Caco-2 (cell line): ENCODE results near the gene DYNLT2. TPM values are rescaled to one million over a fixed set of nuclear protein-coding genes. Genes with fewer than 3 reads are reported as not detected.

Source experiments
- BruUV-seq: library from RNA; stranded (reverse); fragments of 400-500 nt; replicated peaks from 2 replicates; lab custom pipeline; 2021; lab: Mats Ljungman, UMichigan
- CTCF ChIA-PET: fragments of 300-600 bp; sonication (Branson Sonifier 250); formaldehyde crosslinking; loops from one replicate; lab custom pipeline; 2022; ENCODE audit warnings: antibody characterized with exemption; lab: Charles Lee
- POLR2A ChIA-PET: fragments of 300-600 bp; sonication (Branson Sonifier 250); formaldehyde crosslinking; loops from one replicate; lab custom pipeline; 2022; ENCODE audit warnings: antibody characterized with exemption; lab: Charles Lee
- DNase-seq, 2 experiments: peaks; one replicate each; pipeline versions ENCODE4 v3.0.0 to v3.0.0-alpha.2; 2020 to 2022
- H3K27me3 ChIP-seq: replicated peaks from 2 replicates; pipeline ENCODE4 v1.6.0; 2011; ENCODE audit warnings: low read length; ENCODE audit not compliant: control insufficient read depth, insufficient read depth
- H3K36me3 ChIP-seq: 2 replicates; pipeline ENCODE4 v1.5.1; 2011; ENCODE audit warnings: low read length; ENCODE audit not compliant: control insufficient read depth, insufficient read depth
- H3K4me1 ChIP-seq: fragments of 250-450 bp; sonication (Bioruptor Pico); 2 replicates; pipeline ENCODE4 v1.5.1; 2020; ENCODE audit warnings: mild to moderate bottlenecking
- H3K4me3 ChIP-seq: 2 replicates; pipeline ENCODE4 v1.5.1; 2011; ENCODE audit warnings: low read depth, mild to moderate bottlenecking, control low read depth, low read length
- H3K9me3 ChIP-seq: fragments of 250-450 bp; sonication (Bioruptor Pico); 2 replicates; pipeline ENCODE4 v1.5.1; 2020; ENCODE audit warnings: mild to moderate bottlenecking, moderate library complexity
- H3K27ac Mint-ChIP-seq: one replicate; pipeline ENCODE4 v1.8.0; 2022; ENCODE audit warnings: mixed read lengths; ENCODE audit not compliant: unreplicated experiment
- H3K27me3 Mint-ChIP-seq: one replicate; pipeline ENCODE4 v1.8.0; 2022; ENCODE audit warnings: mixed read lengths; ENCODE audit not compliant: insufficient read depth, unreplicated experiment
- H3K36me3 Mint-ChIP-seq: one replicate; pipeline ENCODE4 v1.8.0; 2022; ENCODE audit warnings: mild to moderate bottlenecking, mixed read lengths; ENCODE audit not compliant: insufficient read depth, unreplicated experiment
- H3K4me1 Mint-ChIP-seq: one replicate; pipeline ENCODE4 v1.8.0; 2022; ENCODE audit warnings: low read depth, mixed read lengths; ENCODE audit not compliant: unreplicated experiment
- H3K4me3 Mint-ChIP-seq: one replicate; pipeline ENCODE4 v1.8.0; 2022; ENCODE audit warnings: mild to moderate bottlenecking, moderate library complexity, mixed read lengths; ENCODE audit not compliant: unreplicated experiment
- H3K9me3 Mint-ChIP-seq: one replicate; pipeline ENCODE4 v1.8.0; 2022; ENCODE audit warnings: mixed read lengths; ENCODE audit not compliant: unreplicated experiment
- CTCF ChIP-seq, 2 experiments: fragments of 200-600 bp in 1 of 2; IDR thresholded peaks; 1 replicate in 1 of 2; 2 replicates in 1 of 2; pipeline versions ENCODE4 v1.5.1 to v1.8.0; 2011 to 2022; ENCODE audit warnings: antibody characterized with exemption in 1 of 2, control low read depth in 1 of 2, inconsistent platforms in 1 of 2, low read depth in 1 of 2, low read length in 1 of 2, mild to moderate bottlenecking in 1 of 2, moderate library complexity in 1 of 2; ENCODE audit not compliant: insufficient read depth in 1 of 2, severe bottlenecking in 1 of 2, unreplicated experiment in 1 of 2
- intact Hi-C: fragments of 100-400 bp; cut with micrococcal nuclease; formaldehyde crosslinking; loops from one replicate; pipeline ENCODE4 v1.10.0; 2022; ENCODE audit not compliant: unreplicated experiment
- total RNA-seq: library from RNA; stranded (reverse); gene quantifications from 2 replicates; pipeline ENCODE4 v1.2.3, GENCODE V29; 2022

The DYNLT2 gene
- total RNA-seq, 1 experiment from 2014 or later: 2.4 TPM

- H3K36me3 ChIP-seq: peaks cover 1% of the 10 kb centered on the region; the same call in 1 of the 2 replicates
- no peak overlapping the region for H3K27ac Mint-ChIP-seq
- DNase-seq: no peak
- intact Hi-C loops: no loop called here
- no peak for TF ChIP-seq CTCF (IDR thresholded peaks at IDR 0.05; ENCODE audit: insufficient read depth in 1 of 2, low read depth in 1 of 2, low read length in 1 of 2, severe bottlenecking in 1 of 2, unreplicated experiment in 1 of 2)
- no peak overlapping the region for H3K4me3 Mint-ChIP-seq
- peaks cover 5% of the 10 kb centered on the region for H3K4me1 Mint-ChIP-seq
- peaks cover 6% of the 10 kb centered on the region for H3K36me3 Mint-ChIP-seq
- ChIA-PET POLR2A (no interaction called here), CTCF (no interaction called here)
- H3K27me3 ChIP-seq: no peaks in the 10 kb centered on the region
- H3K27me3 Mint-ChIP-seq: no peaks in the 10 kb centered on the region
- H3K4me3 ChIP-seq: no peak overlapping the region
- no peaks in the 10 kb centered on the region for H3K4me1 ChIP-seq
- no peaks in the 10 kb centered on the region for H3K9me3 Mint-ChIP-seq
- BruUV-seq: no TSS peak
- no peaks in the 10 kb centered on the region for H3K9me3 ChIP-seq
Measured at GRCh38 chr6:169775321-169775720, 23.9 kb upstream of the DYNLT2 start.

GRCh38 chr6:169774347-169774746 is 23.0 kb upstream of the DYNLT2 start:
- Mint-ChIP-seq H3K27ac (no peak overlapping the region), H3K27me3 (no peaks in the 10 kb centered on the region), H3K9me3 (no peaks in the 10 kb centered on the region), H3K4me1 (peaks cover 5% of the 10 kb centered on the region), H3K4me3 (no peak overlapping the region), H3K36me3 (peaks cover 6% of the 10 kb centered on the region)
- H3K4me1 ChIP-seq: no peaks in the 10 kb centered on the region
- no TSS peak for BruUV-seq
- CTCF ChIA-PET: no interaction called here
- H3K4me3 ChIP-seq: no peak overlapping the region
- no peaks in the 10 kb centered on the region for H3K9me3 ChIP-seq
- H3K36me3 ChIP-seq: no peaks in the 10 kb centered on the region
- POLR2A ChIA-PET: no interaction called here
- no peaks in the 10 kb centered on the region for H3K27me3 ChIP-seq
- TF ChIP-seq CTCF (IDR thresholded peaks at IDR 0.05; ENCODE audit: insufficient read depth in 1 of 2, low read depth in 1 of 2, low read length in 1 of 2, severe bottlenecking in 1 of 2, unreplicated experiment in 1 of 2): no peak
- intact Hi-C loops: no loop called here
- no peak for DNase-seq

GRCh38 chr6:169766921-169767736 is 15.8 kb upstream of the DYNLT2 start:
- Mint-ChIP-seq H3K36me3 (peaks cover 28% of the 10 kb centered on the region), H3K27ac (no peak overlapping the region), H3K4me1 (peaks cover 7% of the 10 kb centered on the region), H3K4me3 (no peak overlapping the region), H3K9me3 (no peaks in the 10 kb centered on the region), H3K27me3 (no peaks in the 10 kb centered on the region)
- H3K9me3 ChIP-seq: no peaks in the 10 kb centered on the region
- no peak for TF ChIP-seq CTCF (IDR thresholded peaks at IDR 0.05; ENCODE audit: insufficient read depth in 1 of 2, low read depth in 1 of 2, low read length in 1 of 2, severe bottlenecking in 1 of 2, unreplicated experiment in 1 of 2)
- ChIA-PET CTCF (no interaction called here), POLR2A (no interaction called here)
- intact Hi-C loops: no loop called here
- H3K4me3 ChIP-seq: no peak overlapping the region
- H3K4me1 ChIP-seq: no peaks in the 10 kb centered on the region
- no peaks in the 10 kb centered on the region for H3K27me3 ChIP-seq
- BruUV-seq: no TSS peak
- no peaks in the 10 kb centered on the region for H3K36me3 ChIP-seq
- no peak for DNase-seq
